ENCODE data around the gene SLC25A39. TPM values are rescaled to one million over a fixed set of nuclear protein-coding genes. Genes with fewer than 3 reads are reported as not detected.

The SLC25A39 gene
- total and polyA plus RNA-seq, 11 donors = 37.2 to 96.0 (median 55.2) TPM

DNA sequence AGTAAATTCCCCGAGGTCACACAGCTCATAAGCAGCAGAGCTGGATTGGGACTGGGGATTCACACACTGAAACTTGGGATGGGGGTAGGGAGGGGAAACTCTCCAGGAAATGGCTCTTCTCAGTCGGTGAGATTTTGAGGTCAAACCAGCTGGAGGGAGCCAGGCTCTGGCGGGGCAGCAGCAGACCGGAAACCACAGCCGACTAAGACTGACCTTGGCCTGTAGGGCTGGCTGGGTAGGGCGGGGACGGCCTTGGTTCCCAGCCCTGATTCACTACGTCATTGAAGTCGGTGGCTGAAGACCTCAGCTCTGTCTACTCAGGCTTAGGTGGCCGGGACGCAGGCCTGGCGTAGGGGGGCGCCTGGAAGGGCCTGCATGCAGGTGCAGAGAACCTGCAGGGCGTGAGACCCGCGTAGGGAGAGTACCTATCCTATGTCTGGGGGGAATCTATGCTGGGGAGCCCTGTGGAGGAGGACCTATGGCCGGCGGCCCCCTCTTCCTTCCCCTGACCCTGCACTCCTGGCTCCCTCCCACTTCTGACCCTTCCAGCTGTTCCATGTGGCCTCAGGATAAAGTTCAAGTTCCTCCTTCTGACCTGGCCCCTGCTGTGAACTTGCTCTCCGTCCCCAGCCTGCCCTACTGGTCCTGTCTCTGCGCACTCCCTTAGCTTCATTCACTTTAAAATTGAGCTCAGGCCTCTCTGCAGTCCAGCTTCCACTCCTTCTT, 44.8 kb downstream of the SLC25A39 start:
- DNase-seq (peak; percentile 86 to 90 (median 88)), ATAC-seq (peak; percentile 91 to 99 (median 98))
- no peaks in the 10 kb centered on the region for H3K36me3 ChIP-seq
- peak overlapping the region in 11 of 12 donors; percentile 51 to 89 (median 77) for H3K27ac ChIP-seq
- 34 to 43% (median 39%) methylated on average over 19 to 20 of the region's 20 CpGs for WGBS, 4 donors
- intact Hi-C loops (cut with DNase I) = loop anchor here in 6 of 10 donors (10.0 kb wide), 1 partner anchor 55 kb away; no protein-coding TSS in a partner anchor
- H3K4me3 ChIP-seq = peak overlapping the region in 1 of 12 donors; percentile 28
- no peak for TF ChIP-seq POLR2A (IDR thresholded peaks at IDR 0.05)
- TF ChIP-seq, protein P1, sequence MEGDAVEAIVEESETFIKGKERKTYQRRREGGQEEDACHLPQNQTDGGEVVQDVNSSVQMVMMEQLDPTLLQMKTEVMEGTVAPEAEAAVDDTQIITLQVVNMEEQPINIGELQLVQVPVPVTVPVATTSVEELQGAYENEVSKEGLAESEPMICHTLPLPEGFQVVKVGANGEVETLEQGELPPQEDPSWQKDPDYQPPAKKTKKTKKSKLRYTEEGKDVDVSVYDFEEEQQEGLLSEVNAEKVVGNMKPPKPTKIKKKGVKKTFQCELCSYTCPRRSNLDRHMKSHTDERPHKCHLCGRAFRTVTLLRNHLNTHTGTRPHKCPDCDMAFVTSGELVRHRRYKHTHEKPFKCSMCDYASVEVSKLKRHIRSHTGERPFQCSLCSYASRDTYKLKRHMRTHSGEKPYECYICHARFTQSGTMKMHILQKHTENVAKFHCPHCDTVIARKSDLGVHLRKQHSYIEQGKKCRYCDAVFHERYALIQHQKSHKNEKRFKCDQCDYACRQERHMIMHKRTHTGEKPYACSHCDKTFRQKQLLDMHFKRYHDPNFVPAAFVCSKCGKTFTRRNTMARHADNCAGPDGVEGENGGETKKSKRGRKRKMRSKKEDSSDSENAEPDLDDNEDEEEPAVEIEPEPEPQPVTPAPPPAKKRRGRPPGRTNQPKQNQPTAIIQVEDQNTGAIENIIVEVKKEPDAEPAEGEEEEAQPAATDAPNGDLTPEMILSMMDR (IDR thresholded peaks at IDR 0.05) = no peak
- H3K27me3 ChIP-seq = no peaks in the 10 kb centered on the region
- peaks cover 0 to 23% (median 16%) of the 10 kb centered on the region in 12 donors for H3K4me1 ChIP-seq
- no peaks in the 10 kb centered on the region for H3K9me3 ChIP-seq

DNA sequence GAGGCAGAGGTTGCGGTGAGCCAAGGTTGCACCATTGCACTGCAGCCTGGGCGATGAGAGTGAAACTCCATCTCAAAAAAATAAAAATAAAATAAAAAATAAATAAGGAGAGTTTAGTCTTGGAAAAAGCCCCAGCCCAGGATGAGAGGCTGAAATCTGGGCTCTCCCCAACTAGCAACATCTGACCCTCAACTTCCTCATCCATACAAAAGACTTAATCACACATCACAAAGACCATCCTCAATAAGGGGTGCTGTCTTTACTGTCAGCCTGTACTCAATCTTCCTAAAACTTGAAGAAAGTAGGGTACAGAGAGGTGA, 45.3 kb downstream of the SLC25A39 start:
- no peak for ATAC-seq
- Histone ChIP-seq H3K27me3 (no peaks in the 10 kb centered on the region), H3K27ac (peak overlapping the region in 10 of 12 donors; percentile 57 to 89 (median 76)), H3K36me3 (no peaks in the 10 kb centered on the region), H3K4me3 (no peak overlapping the region), H3K9me3 (no peaks in the 10 kb centered on the region), H3K4me1 (peaks cover 0 to 23% (median 16%) of the 10 kb centered on the region in 12 donors)
- TF ChIP-seq, protein P1 (IDR thresholded peaks at IDR 0.05) = no peak
- no peak for TF ChIP-seq POLR2A (IDR thresholded peaks at IDR 0.05)
- intact Hi-C loops (cut with DNase I) = loop anchor here in 6 of 10 donors (10.0 kb wide), 1 partner anchor 55 kb away; no protein-coding TSS in a partner anchor
- no peak for DNase-seq
- 88 to 94% (median 90%) methylated on average over 2 of the region's 2 CpGs for WGBS, 4 donors

DNA sequence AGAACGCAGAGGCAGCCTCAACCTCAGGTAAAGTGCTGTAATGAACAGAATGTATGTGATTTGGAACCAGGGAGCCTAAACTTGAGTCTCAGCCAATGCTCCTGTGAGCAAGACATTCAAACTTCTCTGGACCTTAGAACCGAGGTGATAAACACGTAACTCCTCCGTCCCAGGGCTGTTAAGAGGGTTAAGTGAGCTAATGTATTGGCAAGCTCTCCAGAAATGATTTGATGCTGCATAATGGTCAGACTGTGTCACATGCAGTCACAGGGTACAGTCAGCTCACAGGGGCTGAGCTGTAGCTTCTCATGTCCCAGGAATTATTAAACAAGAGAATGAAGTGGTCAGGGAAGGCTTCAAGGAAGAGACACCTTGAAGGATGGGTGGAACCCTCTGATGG, 46.6 kb downstream of the SLC25A39 start:
- H3K27ac ChIP-seq = no peak overlapping the region
- DNase-seq = no peak
- no peaks in the 10 kb centered on the region for H3K27me3 ChIP-seq
- no peak overlapping the region for H3K4me3 ChIP-seq
- no peaks in the 10 kb centered on the region for H3K9me3 ChIP-seq
- WGBS, 4 donors = 77 to 81% (median 77%) methylated on average over 4 of the region's 4 CpGs
- TF ChIP-seq, protein P1 (IDR thresholded peaks at IDR 0.05) = no peak
- TF ChIP-seq POLR2A (IDR thresholded peaks at IDR 0.05) = no peak
- H3K4me1 ChIP-seq = peaks cover 0 to 23% (median 17%) of the 10 kb centered on the region in 12 donors
- intact Hi-C loops (cut with DNase I) = loop anchor here in 6 of 10 donors (10.0 kb wide), 1 partner anchor 53 kb away; no protein-coding TSS in a partner anchor
- no peak for ATAC-seq
- H3K36me3 ChIP-seq = no peaks in the 10 kb centered on the region

DNA sequence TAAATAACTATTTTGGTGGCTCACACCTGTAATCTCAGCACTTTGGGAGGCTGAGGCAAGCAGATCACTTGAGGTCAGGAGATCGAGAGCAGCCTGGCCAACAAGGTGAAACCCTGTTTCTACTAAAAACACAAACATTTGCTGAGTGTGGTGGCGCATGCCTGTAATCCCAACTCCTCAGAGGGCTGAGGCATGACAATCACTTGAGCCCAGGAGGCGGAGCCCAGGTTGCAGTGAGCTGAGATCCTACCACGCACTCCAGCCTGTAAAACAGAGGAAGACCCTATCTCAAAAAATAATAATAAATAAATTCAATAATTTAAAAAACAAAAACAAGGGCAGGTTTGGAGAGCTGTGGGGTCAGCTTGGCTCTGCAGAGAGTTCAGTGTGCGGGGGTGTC, 51.0 kb downstream of the SLC25A39 start:
- WGBS, 4 donors = 89 to 94% (median 92%) methylated on average over 5 of the region's 5 CpGs
- H3K27ac ChIP-seq = peak overlapping the region in 1 of 12 donors; percentile 34
- no peaks in the 10 kb centered on the region for H3K9me3 ChIP-seq
- no peak for DNase-seq
- no peak for ATAC-seq
- intact Hi-C loops (cut with DNase I) = loop anchor here in 7 of 10 donors (5.0 to 10.0 kb wide), 2 partner anchors 49 to 56 kb away; partner anchors contain the start of gene UBTF (in 1 of the 7)
- no peak for TF ChIP-seq POLR2A (IDR thresholded peaks at IDR 0.05)
- TF ChIP-seq, protein P1 (IDR thresholded peaks at IDR 0.05) = no peak
- no peaks in the 10 kb centered on the region for H3K36me3 ChIP-seq
- no peak overlapping the region for H3K4me3 ChIP-seq
- peaks cover 0 to 19% (median 13%) of the 10 kb centered on the region in 12 donors for H3K4me1 ChIP-seq
- H3K27me3 ChIP-seq = no peaks in the 10 kb centered on the region

Measured in heart left ventricle (tissue), 16 donors.